ENCODE data around the gene LEPR.

Gene LEPR

GRCh38 chr1:65437616-65438015 lies 17.1 kb downstream of the LEPR start:
- no peak for TF ChIP-seq CTCF (conservative IDR thresholded peaks at IDR 0.05; ENCODE audit: low read depth, low read length)
- no peak overlapping the region for H3K4me3 ChIP-seq (ENCODE audit: low read length)
- DNase-seq (ENCODE audit: low read depth), result no peak

GRCh38 chr1:65440322-65440900 lies 19.9 kb downstream of the LEPR start:
- TF ChIP-seq CTCF (conservative IDR thresholded peaks at IDR 0.05; ENCODE audit: low read depth, low read length), result no peak
- no peak for DNase-seq (ENCODE audit: low read depth)
- H3K4me3 ChIP-seq (ENCODE audit: low read length), result no peak overlapping the region

- TF ChIP-seq CTCF (conservative IDR thresholded peaks at IDR 0.05; ENCODE audit: low read depth, low read length), result no peak
- H3K4me3 ChIP-seq (ENCODE audit: low read length), result no peak overlapping the region
- no peak for DNase-seq (ENCODE audit: low read depth)
These were observed 20.4 kb downstream of the LEPR start for GRCh38 chr1:65440915-65441314.

- DNase-seq (ENCODE audit: low read depth), result no peak
- no peak overlapping the region for H3K4me3 ChIP-seq (ENCODE audit: low read length)
- no peak for TF ChIP-seq CTCF (conservative IDR thresholded peaks at IDR 0.05; ENCODE audit: low read depth, low read length)
These were observed 21.0 kb downstream of the LEPR start for GRCh38 chr1:65441464-65441863.

GRCh38 chr1:65442442-65442841 lies 22.0 kb downstream of the LEPR start:
- H3K4me3 ChIP-seq (ENCODE audit: low read length), result no peak overlapping the region
- no peak for TF ChIP-seq CTCF (conservative IDR thresholded peaks at IDR 0.05; ENCODE audit: low read depth, low read length)
- no peak for DNase-seq (ENCODE audit: low read depth)

GRCh38 chr1:65443647-65444046 lies 23.2 kb downstream of the LEPR start:
- H3K4me3 ChIP-seq (ENCODE audit: low read length), result no peak overlapping the region
- no peak for TF ChIP-seq CTCF (conservative IDR thresholded peaks at IDR 0.05; ENCODE audit: low read depth, low read length)
- DNase-seq (ENCODE audit: low read depth), result no peak

GRCh38 chr1:65444128-65444640 lies 23.7 kb downstream of the LEPR start:
- no peak for TF ChIP-seq CTCF (conservative IDR thresholded peaks at IDR 0.05; ENCODE audit: low read depth, low read length)
- DNase-seq (ENCODE audit: low read depth), result no peak
- H3K4me3 ChIP-seq (ENCODE audit: low read length), result no peak overlapping the region
